AG08395 (cell line): Measurements from ENCODE around the gene FOXRED1.

ENCODE experiments used
- DNase-seq: peaks from one replicate; pipeline ENCODE4 v3.0.0; 2012; ENCODE audit warnings: mixed read lengths, low spot score

FOXRED1 gene

DNA sequence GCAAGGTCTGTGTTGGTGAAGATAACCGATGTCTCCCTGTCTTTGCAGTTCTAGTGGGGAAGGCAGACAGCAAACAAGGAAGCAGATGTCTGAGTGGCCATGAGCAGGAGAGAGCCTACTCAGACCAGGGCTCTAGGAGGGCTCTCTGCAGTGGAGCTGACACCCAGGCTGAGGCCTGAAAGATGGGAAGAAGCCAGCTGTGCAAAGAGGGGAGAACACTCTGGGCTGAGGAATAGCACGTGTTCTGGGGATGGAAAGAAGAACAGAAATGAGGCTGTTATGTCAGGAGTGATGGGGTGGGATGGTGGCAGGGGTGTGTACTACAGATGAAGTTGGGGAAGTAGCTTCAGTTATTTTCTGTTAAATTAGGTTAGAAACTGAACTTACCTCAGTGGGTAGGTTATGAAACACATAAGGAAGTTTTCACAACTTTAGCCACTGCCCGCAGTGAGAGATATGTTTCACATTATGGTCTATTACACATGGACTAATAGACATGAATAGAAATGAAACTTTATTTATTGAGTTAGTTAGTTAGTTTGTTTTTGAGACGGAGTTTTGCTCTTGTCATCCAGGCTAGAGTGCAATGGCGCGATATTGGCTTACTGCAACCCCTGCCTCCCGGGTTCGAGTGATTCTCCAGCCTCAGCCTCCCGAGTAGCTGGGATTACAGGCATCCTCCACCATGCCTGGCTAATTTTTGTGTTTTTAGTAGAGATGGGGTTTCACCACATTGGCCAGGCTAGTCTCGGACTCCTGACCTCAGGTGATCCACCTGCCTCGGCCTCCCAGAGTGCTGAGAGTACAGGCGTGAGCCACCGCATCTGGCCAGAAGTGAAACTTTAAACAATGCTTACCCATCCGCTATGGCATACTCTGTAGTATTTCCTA is 42.7 kb downstream of the FOXRED1 start:
- DNase-seq: no peak

DNA sequence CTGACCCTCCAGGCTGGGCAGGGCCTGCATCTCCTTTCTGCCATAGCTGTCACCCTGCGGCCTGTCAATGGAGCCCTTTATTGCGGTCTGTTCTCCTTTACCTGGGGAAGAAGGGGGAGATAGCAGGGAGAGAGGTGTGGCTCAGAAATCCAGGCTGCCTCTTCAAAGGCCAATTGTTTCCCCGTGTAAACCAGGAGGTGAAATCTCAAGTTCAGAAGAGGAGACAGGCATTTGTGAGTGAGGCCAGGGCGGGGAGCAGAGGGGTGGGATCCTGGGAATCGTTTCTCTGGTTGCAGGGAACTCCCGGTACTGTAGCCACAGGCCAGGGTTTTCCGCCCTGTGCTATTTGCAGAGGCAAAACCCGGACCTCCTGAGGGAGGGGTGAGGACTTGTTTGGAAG is 44.0 kb downstream of the FOXRED1 start:
- no peak for DNase-seq

DNA sequence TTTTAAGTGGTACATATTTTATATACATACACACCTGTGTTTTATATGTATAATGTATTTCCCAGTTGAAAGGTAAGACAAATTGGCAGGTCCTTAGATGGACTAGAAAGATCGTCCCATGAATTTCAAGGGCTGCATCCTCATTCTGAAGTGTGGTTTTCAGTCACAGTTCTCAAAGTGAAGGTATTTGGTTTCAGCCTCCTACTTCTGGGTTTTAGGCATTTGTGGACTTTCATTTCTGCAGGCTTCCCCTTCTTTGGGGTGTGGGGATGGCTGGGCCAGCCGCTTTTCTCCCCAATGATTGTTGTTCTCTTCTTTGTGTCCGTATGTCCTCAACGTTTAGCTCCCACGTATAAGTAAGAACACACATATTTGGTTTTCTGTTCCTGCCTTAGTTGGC is 44.9 kb downstream of the FOXRED1 start:
- DNase-seq: no peak

DNA sequence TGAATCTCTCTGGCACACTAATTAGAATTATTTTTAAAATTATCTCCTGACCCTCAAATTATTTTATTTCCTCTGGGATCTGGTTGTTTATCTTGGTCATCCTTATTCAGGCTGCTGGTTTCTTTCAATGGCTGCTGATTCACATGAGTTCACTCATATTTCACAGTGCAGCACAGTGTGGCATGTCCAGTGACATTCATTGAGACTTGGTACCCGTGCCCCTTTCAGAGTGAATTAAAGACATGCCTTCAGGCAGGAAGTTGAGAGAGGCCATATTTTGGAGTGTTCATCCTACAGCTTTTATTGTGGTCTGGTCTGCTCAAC is 48.4 kb downstream of the FOXRED1 start:
- no peak for DNase-seq

DNA sequence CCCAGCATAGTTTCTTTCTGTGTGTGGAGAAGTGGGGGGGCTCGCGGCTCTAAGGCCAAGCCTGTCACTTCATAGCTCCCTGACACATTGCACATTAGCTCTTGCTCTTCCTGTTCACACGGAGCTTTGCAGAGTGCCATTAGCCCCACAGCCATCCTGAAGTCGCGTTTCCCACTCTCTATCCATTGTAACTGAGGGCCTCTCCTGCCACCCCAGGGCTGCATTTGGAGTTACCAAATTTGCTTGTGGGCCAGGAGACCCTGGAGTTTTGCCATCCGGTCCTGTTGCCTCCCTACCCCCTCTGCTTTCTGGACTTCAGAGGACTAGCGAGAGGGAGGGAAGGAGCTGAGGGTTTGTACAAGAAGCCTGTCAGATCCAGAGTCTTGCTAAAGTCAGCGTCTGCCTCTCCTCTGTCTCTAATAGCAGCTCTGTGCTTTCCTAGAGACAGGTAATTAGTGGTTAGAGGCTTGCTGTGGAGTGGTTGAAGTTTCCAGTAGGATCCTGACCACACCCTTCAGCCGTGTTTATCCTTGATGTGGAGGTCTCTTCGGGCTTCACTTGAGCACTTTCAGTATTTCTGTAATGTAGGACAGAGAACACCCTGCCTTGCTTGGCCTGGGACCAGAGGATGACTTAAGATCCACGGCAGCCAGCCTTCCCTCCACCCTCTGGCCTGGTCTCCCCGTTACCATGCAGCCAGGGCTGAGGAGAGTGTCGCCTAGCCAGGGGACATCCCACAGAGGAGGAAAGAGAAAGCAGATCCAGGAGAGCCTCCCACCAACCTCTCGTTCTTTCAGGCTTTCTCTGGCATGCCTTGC is 49.0 kb downstream of the FOXRED1 start:
- peak; percentile 75 for DNase-seq

DNA sequence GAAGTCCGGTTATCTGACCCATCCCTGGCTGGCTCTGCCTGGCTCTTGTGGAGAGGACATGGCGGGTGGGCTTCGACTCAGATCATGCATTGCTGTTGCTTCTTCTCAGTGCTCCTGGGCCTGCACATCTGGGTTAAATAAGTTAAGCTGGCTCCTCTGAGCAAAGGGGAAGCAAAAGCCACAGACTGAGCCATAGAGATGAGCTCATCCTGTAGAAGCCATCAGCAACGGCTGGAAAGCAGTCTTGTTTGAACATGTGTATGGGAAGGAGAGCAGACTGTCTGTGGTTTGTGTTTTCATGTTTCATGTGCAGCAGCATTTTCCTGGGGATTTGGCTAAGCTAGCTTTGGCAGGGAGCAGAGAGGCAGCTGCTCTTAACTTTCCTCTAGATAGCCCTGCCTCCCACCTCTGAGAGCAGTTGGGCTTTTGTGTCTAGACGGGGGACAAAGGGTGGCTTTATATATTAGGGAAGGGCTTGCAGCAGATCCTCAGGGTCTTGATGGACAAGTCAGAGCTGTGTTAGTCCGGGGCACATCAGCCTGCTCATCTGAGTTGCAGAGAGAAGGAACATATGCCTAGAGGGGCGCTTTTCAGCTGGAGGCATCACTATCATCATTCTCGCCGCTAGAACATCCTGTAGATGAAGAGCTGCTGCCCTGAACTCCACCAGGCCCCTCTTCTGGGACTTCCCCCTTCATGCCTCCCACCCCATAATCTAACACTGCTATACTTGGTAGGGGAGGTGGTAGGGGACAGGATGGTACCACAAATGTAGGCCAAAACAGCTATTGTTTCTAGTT is 49.8 kb downstream of the FOXRED1 start:
- DNase-seq: peak; percentile 92

DNA sequence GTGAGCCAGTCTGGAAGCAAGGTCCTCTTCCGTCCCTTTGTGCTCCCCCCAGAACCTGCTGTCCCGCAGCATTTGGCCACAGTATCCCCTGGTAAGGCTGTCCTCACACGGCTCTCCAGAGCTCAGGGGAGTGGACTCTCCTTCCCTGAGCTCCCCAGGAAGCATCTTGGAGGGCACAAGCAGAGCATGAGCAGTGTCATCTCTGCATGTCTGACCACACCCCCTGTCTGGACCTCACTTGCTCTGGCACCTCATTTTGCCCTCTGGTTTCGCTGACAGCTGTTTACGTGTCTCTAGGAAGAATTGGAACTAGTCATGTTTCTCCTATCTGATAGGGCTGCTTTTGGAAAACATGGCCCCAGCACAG is 50.4 kb downstream of the FOXRED1 start:
- DNase-seq: no peak

DNA sequence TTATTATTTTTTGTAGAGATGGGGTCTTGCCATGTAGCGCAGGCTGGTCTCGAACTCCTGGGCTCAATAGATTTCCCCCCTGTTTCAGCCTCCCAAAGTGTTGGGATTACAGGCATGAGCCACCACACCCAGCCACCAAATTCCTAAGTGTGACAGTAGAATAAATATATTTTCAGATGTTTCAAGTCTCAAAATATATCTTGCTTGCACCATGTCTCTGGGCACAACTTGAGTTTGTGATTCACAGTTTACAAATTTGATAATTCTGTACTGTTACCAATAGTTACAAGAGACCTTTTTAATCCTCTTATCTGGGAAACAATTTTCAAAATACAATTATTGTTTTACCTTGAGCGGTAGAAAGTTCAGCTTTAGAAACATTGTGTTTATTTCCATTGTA is 54.0 kb downstream of the FOXRED1 start:
- DNase-seq: no peak

DNA sequence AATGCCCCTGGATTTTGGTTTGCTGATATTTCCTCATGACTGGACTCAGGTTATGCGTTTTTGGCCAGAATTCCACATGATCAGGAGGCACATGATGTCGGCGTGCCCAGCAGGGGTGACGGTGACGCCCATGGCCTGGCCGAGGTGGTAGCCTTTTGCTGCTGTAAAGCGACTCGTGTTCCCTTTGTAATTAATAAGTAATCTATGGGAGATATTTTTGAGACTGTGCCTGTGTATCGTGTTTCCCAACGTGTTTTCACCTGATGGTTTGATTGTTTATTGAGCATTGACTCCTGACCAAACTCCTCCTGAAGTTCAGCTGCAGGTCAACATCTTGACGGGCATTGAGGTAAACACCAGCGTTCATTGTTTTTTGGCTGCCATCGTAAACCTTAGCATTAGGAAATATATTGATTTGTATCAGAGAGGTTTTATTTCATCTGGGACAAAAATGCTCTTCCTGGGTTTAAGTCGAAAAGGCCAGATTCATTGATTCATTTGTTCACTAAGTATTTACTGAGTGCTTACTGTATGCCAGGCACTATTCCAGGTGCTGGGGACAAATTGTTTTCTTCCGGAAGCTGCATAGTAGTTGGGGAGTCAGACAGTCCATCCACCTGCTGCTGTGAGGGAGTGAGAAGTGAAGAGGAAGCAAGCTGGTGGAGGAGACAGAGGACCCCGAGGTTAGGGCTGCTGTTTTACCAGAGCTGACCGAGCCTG is 58.5 kb downstream of the FOXRED1 start:
- DNase-seq: no peak
